ENCODE results near the gene AUTS2. TPM values are rescaled to one million over a fixed set of nuclear protein-coding genes. Genes with fewer than 3 reads are reported as not detected.

Gene AUTS2
- total and polyA plus RNA-seq, 2 experiments from 2014 or later = 32.0 to 91.0 TPM

DNA sequence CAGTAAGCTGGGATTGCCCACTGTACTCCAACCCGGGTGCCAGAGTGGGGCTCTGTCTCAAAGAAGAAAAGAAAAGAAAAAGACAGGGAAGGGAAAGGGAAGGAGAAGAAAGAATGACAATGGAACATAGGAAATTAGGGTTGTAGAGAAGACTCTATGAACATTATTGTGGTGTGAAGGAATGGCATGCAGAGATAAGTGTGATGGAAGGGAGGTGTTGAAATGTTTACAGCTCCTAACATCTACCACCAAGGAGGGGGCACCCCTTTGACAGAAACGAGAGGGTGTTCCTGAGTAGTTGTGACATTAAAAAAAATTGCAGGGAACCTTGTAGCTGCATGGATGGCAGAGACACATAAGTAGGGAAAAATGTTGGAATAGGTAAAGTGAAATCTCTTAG lies 27.5 kb downstream of the AUTS2 start:
- H3K27me3 Mint-ChIP-seq (ENCODE audit: insufficient read depth, low read depth, poor library complexity) = peaks cover 52% of the 10 kb centered on the region

More for the DNA sequence above, 27.5 kb downstream of the AUTS2 start:
- Histone ChIP-seq H3K4me1 (ENCODE audit: insufficient read depth) (peaks cover 22% of the 10 kb centered on the region), H3F3A (replicated peaks; ENCODE audit: low read depth) (no peaks in the 10 kb centered on the region), H3K4me3 (no peak overlapping the region), H3K4me2 (0 out of 2 replicates have a peak overlapping the region, but pooled peaks have one; percentile 54), H3K27me3 (ENCODE audit: insufficient read depth) (peaks cover 100% of the 10 kb centered on the region), H2AFZ (no peak overlapping the region), H3K9me2 (ENCODE audit: insufficient read depth) (no peaks in the 10 kb centered on the region), H3K27ac (ENCODE audit: low read depth) (no peak overlapping the region), H4K20me1 (replicated peaks; ENCODE audit: insufficient read depth) (peaks cover 21% of the 10 kb centered on the region), H3K36me3 (ENCODE audit: insufficient read depth) (no peaks in the 10 kb centered on the region), H3K79me2 (replicated peaks; ENCODE audit: insufficient read depth) (peaks cover 5% of the 10 kb centered on the region)
- no peak overlapping the region for H3K27ac Mint-ChIP-seq
- DNase-seq (ENCODE audit: low spot score) = no peak
- TF ChIP-seq JUNB (IDR thresholded peaks at IDR 0.05; ENCODE audit: unreplicated experiment) (no peak), ZNF114 (CRISPR knock-in tag; IDR thresholded peaks at IDR 0.05) (no peak), EZH2phosphoT487 (IDR thresholded peaks at IDR 0.05; ENCODE audit: unreplicated experiment) (no peak), STAT1 (IDR thresholded peaks at IDR 0.05; ENCODE audit: unreplicated experiment) (no peak), EZH2 (IDR thresholded peaks at IDR 0.05; ENCODE audit: low read depth, unreplicated experiment) (no peak), CREB1 (CRISPR knock-in tag; IDR thresholded peaks at IDR 0.05; ENCODE audit: low read depth) (no peak), POLR2AphosphoS5 (IDR thresholded peaks at IDR 0.05; ENCODE audit: low read depth) (no peak), NANOG (IDR thresholded peaks at IDR 0.05; ENCODE audit: borderline replicate concordance) (no peak), ZNF331 (CRISPR knock-in tag; IDR thresholded peaks at IDR 0.05; ENCODE audit: low read depth) (no peak)
- TF ChIP-seq, protein P1, sequence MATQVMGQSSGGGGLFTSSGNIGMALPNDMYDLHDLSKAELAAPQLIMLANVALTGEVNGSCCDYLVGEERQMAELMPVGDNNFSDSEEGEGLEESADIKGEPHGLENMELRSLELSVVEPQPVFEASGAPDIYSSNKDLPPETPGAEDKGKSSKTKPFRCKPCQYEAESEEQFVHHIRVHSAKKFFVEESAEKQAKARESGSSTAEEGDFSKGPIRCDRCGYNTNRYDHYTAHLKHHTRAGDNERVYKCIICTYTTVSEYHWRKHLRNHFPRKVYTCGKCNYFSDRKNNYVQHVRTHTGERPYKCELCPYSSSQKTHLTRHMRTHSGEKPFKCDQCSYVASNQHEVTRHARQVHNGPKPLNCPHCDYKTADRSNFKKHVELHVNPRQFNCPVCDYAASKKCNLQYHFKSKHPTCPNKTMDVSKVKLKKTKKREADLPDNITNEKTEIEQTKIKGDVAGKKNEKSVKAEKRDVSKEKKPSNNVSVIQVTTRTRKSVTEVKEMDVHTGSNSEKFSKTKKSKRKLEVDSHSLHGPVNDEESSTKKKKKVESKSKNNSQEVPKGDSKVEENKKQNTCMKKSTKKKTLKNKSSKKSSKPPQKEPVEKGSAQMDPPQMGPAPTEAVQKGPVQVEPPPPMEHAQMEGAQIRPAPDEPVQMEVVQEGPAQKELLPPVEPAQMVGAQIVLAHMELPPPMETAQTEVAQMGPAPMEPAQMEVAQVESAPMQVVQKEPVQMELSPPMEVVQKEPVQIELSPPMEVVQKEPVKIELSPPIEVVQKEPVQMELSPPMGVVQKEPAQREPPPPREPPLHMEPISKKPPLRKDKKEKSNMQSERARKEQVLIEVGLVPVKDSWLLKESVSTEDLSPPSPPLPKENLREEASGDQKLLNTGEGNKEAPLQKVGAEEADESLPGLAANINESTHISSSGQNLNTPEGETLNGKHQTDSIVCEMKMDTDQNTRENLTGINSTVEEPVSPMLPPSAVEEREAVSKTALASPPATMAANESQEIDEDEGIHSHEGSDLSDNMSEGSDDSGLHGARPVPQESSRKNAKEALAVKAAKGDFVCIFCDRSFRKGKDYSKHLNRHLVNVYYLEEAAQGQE (IDR thresholded peaks at IDR 0.05; ENCODE audit: unreplicated experiment) = no peak
- TF ChIP-seq, protein P2, sequence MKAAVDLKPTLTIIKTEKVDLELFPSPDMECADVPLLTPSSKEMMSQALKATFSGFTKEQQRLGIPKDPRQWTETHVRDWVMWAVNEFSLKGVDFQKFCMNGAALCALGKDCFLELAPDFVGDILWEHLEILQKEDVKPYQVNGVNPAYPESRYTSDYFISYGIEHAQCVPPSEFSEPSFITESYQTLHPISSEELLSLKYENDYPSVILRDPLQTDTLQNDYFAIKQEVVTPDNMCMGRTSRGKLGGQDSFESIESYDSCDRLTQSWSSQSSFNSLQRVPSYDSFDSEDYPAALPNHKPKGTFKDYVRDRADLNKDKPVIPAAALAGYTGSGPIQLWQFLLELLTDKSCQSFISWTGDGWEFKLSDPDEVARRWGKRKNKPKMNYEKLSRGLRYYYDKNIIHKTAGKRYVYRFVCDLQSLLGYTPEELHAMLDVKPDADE (IDR thresholded peaks at IDR 0.05) = no peak
- TF ChIP-seq, protein P3, sequence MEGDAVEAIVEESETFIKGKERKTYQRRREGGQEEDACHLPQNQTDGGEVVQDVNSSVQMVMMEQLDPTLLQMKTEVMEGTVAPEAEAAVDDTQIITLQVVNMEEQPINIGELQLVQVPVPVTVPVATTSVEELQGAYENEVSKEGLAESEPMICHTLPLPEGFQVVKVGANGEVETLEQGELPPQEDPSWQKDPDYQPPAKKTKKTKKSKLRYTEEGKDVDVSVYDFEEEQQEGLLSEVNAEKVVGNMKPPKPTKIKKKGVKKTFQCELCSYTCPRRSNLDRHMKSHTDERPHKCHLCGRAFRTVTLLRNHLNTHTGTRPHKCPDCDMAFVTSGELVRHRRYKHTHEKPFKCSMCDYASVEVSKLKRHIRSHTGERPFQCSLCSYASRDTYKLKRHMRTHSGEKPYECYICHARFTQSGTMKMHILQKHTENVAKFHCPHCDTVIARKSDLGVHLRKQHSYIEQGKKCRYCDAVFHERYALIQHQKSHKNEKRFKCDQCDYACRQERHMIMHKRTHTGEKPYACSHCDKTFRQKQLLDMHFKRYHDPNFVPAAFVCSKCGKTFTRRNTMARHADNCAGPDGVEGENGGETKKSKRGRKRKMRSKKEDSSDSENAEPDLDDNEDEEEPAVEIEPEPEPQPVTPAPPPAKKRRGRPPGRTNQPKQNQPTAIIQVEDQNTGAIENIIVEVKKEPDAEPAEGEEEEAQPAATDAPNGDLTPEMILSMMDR (conservative IDR thresholded peaks at IDR 0.05; ENCODE audit: low read depth in 2 of 2) = no peak
- no peaks in the 10 kb centered on the region for H3K9me3 Mint-ChIP-seq
- ATAC-seq = no peak
- no peak overlapping the region for H3K4me3 Mint-ChIP-seq
- no peaks in the 10 kb centered on the region for H3K36me3 Mint-ChIP-seq (ENCODE audit: low read depth)
- peaks cover 29% of the 10 kb centered on the region for H3K4me1 Mint-ChIP-seq

Measured in GM23338 (cell line).